H1 (cell line): Measurements from ENCODE around the gene ZDHHC20.
A peak's percentile ranks its signal among the peaks of the same experiment; 100 is the strongest.

Experiments used
- ATF3 ChIP-seq: IDR thresholded peaks from 2 replicates; pipeline ENCODE4 v1.6.1; 2011; ENCODE audit warnings: low read depth, mild to moderate bottlenecking, low read length; ENCODE audit not compliant: insufficient read depth
- CTCF ChIP-seq, 3 experiments: IDR thresholded peaks; 1 replicate in 2 of 3; 2 replicates in 1 of 3; pipeline versions ENCODE4 v1.5.1 to v1.6.1; 2011; ENCODE audit warnings: low read length in 3 of 3, mild to moderate bottlenecking in 3 of 3, inconsistent platforms in 2 of 3, low read depth in 1 of 3, moderate library complexity in 1 of 3; ENCODE audit not compliant: insufficient read depth in 1 of 3; ENCODE audit errors: control extremely low read depth in 1 of 3
- EP300 ChIP-seq, 2 experiments: IDR thresholded peaks; 1 replicate in 1 of 2; 2 replicates in 1 of 2; pipeline ENCODE4 v1.6.1; 2011 to 2012; ENCODE audit warnings: low read depth in 2 of 2, low read length in 2 of 2, mild to moderate bottlenecking in 2 of 2, borderline replicate concordance in 1 of 2, inconsistent platforms in 1 of 2, moderate library complexity in 1 of 2
- MAFK ChIP-seq: IDR thresholded peaks from 2 replicates; pipeline ENCODE4 v1.6.1; 2012; ENCODE audit warnings: low read depth, mild to moderate bottlenecking, improper control_type of control experiment, low read length
- MAX ChIP-seq: IDR thresholded peaks from 2 replicates; pipeline ENCODE4 v1.6.1; 2012; ENCODE audit warnings: inconsistent platforms
- POLR2A ChIP-seq, 2 experiments: IDR thresholded peaks; 1 replicate in 1 of 2; 2 replicates in 1 of 2; pipeline ENCODE4 v1.6.1; 2011; ENCODE audit warnings: low read depth in 2 of 2, low read length in 2 of 2, mild to moderate bottlenecking in 2 of 2; ENCODE audit errors: control extremely low read depth in 1 of 2
- SP2 ChIP-seq: IDR thresholded peaks from 2 replicates; pipeline ENCODE4 v1.6.1; 2012; ENCODE audit warnings: mild to moderate bottlenecking, low read length, inconsistent platforms
- SUZ12 ChIP-seq: fragments of 200-600 bp; sonication (generic); IDR thresholded peaks from 2 replicates; pipeline ENCODE4 v1.6.1; 2012; ENCODE audit warnings: mild to moderate bottlenecking, inconsistent platforms, low read length, moderate library complexity, mixed read lengths
- USF2 ChIP-seq: IDR thresholded peaks from 2 replicates; pipeline ENCODE4 v1.6.1; 2011; ENCODE audit warnings: low read length, improper control_type of control experiment
- YY1 ChIP-seq: IDR thresholded peaks from 2 replicates; pipeline ENCODE4 v1.6.1; 2011; ENCODE audit warnings: low read depth, mild to moderate bottlenecking, low read length

- no peak for TF ChIP-seq SP2
- 0 out of 2 replicates have a peak, but pooled peaks have one; percentile 21 for TF ChIP-seq ATF3
- peak in 1 of 2 experiments; percentile 40; a peak in 1 of 3 replicates for TF ChIP-seq POLR2A (IDR thresholded peaks at IDR 0.05; ENCODE audit: control extremely low read depth in 1 of 2, low read depth in 2 of 2, low read length in 2 of 2)
- TF ChIP-seq CTCF (IDR thresholded peaks at IDR 0.05; ENCODE audit: control extremely low read depth in 1 of 3, insufficient read depth in 1 of 3, low read depth in 1 of 3, low read length in 3 of 3) = peak; percentile 86 to 98 (median 95)
- peak; percentile 78 for TF ChIP-seq YY1
- TF ChIP-seq SUZ12 = no peak
- no peak for TF ChIP-seq MAFK
- no peak for TF ChIP-seq USF2
- TF ChIP-seq EP300 (IDR thresholded peaks at IDR 0.05; ENCODE audit: borderline replicate concordance in 1 of 2, low read depth in 2 of 2, low read length in 2 of 2) = 0 out of 3 replicates have a peak, but pooled peaks of 1 of the 2 experiments have one; percentile 38
- TF ChIP-seq MAX = no peak
These were observed 17.9 kb upstream of the ZDHHC20 start for GRCh38 chr13:21476893-21477472.
